Fibroblast of skin of scalp (primary cell): ENCODE measurements around the gene COQ3. TPM values are rescaled to one million over a fixed set of nuclear protein-coding genes. Genes with fewer than 3 reads are reported as not detected.

ENCODE experiments used
- DNase-seq: peaks from one replicate; pipeline ENCODE4 v3.0.0-alpha.2; 2013
- polyA plus RNA-seq, 2 experiments: library from polyadenylated mRNA; unstranded; fragments of 120-200 nt; gene quantifications; one replicate each; pipeline ENCODE4 v1.2.1, GENCODE V29; 2013; ENCODE audit not compliant: insufficient read length in 2 of 2

COQ3 gene, protein sequence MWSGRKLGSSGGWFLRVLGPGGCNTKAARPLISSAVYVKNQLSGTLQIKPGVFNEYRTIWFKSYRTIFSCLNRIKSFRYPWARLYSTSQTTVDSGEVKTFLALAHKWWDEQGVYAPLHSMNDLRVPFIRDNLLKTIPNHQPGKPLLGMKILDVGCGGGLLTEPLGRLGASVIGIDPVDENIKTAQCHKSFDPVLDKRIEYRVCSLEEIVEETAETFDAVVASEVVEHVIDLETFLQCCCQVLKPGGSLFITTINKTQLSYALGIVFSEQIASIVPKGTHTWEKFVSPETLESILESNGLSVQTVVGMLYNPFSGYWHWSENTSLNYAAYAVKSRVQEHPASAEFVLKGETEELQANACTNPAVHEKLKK
- 9.3 TPM for polyA plus RNA-seq (2013, experiment 1 of 2; ENCODE audit: insufficient read length)
- polyA plus RNA-seq (2013, experiment 2 of 2; ENCODE audit: insufficient read length), result 10.4 TPM

DNA sequence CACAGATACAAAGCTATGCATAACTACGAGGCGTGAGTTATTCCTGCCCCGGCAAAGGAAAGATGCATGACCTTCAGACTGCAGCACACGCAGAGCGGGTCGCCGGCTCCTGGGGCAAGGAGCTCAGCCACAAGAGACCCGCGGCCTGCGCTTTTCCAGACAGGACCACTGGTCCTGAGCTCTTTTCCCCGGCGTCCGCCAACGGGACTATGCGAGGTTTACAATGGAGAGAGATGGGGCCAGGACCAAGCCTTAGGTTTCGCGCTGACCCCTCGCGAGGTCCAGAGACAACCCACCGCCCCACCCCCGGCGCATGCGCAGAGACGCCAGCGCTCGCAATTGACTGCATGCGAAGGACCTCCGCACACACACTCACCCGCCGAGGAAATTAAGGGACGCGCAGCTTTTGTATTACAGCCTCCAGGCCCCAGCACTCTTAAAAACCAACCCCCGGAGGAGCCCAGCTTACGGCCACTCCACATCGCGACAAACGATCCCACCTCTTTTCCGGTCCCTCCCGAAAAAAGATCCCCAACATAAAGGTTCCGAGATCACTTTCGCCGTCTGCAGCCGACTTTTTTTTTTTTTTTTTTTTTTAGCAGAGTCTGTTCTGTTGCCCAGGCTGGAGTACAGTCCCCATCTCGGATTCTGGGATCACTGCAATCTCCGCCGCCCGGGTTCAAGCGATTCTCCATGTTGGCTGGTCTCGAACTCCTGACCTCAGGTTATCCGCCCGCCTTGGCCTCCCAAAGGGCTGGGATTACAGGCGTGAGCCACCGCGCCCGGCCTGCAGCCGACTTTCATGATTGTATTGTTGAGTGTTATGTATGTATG lies at the start of gene COQ3:
Gene COQ3 (minus strand): TSS at position 498 of the 834 bp plus-strand sequence. CDS start 16 bp downstream, at position 482.
- peak; percentile 80 for DNase-seq

DNA sequence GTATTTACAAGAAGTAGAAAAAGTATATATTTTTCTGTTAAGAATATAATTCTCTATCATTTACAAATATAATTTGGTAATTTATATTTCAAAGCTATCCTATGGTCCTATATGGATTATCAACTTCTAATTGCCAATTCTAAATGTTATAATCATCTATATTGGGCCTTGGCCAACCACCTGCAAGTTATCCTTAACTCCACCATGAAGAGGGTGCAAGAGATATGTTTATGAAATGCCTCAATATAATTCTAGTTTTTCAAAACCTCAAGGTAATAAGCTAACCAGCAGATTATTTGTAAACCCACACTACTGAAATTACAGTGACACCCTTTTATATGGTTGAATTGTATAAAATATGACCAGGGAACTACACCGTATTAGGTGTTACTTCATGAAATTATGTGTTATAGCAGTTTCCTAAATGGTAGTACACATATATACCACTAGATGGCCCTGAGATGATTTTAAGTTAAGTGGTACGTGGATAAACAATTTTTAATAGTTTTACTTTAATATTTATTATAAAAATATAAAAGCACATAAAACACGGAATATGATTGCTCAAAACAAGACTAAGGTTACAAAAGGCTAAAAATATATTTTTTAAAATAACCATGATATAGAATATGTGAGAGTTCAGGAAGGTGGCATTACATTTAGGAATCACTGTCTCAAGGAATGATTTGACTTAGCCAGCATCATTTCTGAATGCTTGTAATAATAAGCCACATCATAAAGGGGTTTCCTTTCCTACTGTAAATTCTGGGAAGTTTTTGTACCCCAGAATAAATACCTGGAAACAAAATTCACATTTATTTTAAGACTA lies 40.9 kb upstream of the COQ3 start:
- DNase-seq, result peak; percentile 27

DNA sequence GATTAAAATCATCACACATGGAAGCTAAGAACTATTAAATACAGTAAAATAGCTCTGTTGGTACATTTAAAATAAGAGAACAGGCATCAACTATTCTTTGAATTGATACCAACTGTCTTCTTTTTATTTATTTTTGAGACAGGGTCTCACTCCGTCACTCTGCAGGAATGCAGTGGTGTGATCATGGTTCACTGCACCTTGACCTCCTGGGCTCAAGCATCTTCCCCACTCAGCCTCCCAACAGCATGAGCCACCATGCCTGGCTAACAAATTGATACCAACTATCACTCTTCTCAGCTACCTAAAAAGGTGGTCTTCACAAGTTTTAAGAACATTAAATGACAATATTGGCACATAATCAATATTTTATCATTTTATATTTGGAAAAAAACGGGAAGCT lies 38.9 kb upstream of the COQ3 start:
- no peak for DNase-seq

DNA sequence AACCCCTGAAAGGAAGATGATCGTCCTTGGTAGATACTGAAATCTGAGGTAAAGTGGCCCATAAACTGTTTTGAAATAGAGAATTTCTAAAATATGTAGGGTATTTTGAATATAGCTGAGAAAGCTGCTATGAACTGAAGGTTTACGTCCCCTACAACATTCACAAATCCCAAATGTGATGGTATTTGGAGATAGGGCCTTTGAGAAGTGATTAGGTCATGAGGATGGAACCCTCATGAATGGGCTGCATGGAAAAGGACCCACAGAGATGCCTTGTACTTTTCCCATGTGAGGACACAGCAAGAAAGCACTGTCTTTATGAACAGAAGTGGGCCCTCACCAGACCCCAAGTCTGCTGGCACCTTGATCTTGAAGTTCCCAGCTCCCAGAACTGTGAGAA lies 37.9 kb upstream of the COQ3 start:
- DNase-seq, result no peak

DNA sequence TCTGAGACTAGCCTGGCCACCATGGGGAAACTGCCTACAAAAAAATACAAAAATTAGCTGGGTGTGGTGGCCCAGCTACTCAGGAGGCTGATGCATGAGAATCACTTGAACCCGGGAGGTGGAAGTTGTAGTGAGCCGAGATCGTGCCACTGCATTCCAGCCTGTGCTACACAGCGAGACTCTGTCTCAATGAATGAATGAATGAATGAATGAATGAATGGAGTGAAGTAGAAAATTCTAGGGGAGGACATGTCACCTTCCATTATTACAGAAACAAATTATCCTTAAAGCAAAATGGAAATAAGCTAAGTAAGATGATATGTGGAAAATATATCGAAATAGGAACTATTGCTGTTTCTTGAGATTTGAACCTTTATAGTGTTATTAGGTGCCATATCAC lies 34.0 kb upstream of the COQ3 start:
- no peak for DNase-seq

DNA sequence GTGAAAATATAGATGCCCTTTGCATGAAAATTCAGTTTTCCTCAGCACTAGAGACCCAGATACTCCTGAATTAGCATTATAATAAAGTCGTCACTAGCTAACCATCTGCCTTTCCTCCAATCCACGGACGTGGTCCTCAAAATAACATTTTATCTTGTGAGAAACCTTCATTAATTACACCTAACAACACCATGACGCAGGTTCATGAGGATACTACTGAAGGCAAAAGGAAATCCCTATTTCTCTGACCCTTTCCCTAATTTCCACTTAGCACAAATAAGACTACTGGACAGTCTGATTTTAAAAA lies 32.4 kb upstream of the COQ3 start:
- DNase-seq, result no peak

DNA sequence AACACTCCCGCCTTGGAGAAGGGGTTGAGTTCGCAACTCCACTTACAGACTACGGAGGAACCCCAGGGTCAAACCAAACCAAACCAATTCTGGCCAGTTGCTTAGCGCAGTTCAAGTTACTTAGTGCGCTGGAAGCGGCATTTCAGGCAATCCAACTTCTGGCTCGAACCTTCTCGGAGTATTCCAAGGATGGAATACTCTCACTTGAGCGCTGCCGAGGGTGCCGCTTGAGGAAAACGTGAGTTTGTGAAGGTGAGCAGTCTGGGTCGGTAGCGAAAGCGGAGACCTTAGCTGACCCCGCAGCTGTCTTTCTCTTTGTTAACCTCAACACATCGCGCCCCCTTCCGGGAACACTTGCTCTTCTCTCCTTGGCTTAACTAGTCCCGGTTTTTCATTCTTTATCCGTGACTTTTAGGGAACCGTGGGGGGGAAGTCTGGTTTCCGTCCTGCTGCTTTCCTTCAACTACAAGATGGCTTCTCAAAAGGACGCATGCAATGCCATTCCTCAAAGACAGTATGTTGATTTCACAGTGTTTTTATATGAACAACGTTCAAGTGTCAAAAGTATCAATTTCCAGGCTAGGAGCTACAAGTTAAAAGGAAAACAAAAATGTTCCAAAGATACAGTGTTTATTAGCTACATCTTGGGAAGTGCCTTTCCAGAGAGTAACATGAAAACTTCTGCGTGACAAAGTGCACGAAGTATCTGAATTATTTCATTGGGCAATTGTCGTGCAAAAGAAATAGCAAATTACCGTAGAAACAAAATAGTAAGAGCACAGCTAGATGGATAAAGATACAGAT lies 31.9 kb upstream of the COQ3 start:
- DNase-seq, result peak; percentile 90

DNA sequence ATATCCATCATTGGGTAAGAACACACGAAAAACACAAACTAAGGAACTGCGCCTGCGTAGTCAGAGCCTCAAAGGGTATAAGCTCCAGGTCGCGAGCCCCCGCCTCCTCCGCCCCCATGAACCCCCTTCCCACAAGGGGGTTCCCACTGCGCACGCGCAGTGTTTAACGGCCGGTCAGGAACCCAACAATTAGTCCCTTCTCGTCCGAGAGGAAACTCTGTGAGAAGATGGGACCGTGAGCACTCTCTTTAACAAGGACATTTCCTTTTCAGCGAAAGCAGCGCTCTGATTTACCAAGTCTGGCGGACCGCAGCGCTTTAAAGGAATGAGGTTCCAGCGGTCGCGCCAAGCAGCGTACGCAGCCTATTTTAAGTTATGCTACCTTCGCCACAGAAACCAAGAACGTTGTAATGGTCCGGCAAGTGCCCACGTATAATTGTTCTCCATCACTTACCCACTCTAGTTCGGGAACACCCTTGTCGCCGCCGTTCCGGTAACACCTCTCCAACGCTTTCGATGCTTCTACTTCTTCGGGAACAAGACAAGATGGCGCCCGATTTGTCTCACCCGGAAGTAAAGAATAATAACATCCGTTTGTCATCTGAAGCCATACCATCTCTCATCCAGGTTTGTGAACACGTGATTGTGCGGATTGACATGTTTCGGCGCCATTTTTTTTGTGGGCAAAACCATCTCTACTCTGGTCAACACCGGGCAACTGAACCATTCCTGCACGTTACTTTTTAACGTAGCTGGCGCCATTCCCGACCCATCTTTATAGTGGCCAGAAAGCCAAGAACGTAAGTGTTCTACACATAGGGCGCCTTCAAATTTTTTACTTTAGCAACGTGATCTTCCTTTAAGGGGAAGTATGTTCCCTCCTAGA lies 31.0 kb upstream of the COQ3 start, which contains the start of gene PNISR:
Gene PNISR (minus strand): TSS at position 548 of the 886 bp plus-strand sequence. CDS start 10,649 bp downstream, outside the sequence.
- peak; percentile 99 for DNase-seq

DNA sequence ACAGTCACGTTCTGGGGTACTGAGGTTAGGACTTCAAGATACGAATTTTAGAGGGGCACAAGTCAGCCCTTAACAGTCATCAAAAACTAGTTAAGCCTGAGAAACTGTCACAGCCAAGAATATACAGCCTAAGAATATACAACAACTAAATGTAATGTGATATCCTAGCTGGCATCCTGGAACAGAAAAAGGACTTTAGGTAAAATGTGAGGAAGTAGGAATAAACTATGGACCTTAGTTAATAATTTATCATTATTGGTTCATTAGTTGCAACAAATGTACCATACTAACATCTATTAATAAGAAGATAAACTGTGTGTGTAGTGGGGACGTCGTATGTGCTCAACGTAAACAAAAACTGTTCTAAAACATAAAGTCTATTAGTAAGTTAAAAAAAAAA lies 30.0 kb upstream of the COQ3 start:
- no peak for DNase-seq

DNA sequence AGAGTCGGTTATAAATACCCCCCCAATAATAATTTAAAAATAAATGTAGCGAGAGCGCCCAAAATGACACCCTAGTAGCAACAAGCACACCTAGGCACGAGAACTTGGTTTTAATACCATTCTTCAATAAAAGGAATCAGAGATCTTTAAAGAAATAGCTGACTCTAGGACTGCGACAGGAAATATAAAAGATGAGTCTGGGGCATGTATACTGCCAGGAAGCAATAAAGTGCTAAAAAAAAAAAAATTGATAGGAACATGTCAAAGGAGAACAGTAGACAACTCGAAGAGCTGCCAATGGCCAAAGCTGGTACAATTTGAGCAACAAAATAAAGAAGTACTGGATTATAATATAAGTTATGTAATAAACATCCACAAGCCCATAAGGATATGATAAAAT lies 28.9 kb upstream of the COQ3 start:
- DNase-seq, result no peak

DNA sequence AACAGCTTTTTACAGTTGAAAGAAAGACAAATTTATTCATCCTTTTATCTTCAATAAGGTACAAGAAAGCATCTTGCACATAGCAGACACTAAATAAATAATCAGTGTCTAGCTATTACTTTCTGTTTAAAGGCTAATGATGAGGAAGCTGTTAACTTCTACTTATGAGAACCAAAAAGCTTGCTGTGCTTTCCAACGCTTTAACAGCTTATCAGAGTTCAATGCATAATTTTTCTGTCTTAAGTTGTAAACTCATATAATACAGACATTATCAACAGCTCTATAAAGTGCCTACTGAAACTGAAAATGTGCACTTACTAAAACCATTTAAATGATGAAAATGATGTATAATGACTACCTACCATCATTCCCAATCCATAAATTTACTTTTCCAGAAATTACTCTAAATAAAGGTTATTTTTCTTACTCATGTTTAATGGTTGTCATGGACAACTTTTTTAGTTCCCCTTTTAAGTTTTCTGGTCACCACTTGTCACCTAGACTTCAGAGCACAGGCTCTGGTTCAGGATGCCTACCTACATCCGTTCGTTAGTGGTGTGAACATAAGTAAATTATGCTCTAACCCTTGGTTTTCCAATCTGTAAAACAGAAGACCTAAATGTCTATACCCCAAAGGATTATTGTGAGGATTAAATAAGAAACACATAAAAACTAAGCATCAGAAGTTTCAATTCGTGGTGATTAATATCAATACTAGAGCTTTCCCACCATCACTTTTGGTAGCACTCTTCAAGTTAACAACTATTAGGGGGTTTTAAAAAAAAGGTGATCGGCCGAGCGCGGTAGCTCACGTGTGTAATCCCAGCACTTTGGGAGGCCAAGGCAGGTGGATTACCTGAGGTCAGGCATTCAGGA lies 23.1 kb upstream of the COQ3 start:
- DNase-seq, result no peak

DNA sequence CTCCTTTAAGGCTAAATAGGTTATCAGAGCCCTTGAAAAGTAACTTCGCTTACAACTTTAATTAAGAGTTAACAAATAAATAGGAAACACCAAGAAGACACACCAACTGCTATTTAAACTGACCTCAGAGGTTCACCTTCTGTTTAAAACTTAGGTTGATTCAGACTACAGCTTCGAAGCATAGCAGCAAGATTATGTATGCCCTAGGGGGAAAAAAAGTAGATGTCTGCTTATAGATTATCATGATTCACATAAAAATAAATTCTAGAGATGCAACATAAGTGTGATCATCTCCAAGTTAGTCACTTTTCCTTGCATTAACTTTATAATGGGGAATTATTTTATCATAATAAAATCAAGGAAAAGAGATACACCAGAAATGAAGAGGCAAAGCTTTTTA lies 22.2 kb upstream of the COQ3 start:
- no peak for DNase-seq

DNA sequence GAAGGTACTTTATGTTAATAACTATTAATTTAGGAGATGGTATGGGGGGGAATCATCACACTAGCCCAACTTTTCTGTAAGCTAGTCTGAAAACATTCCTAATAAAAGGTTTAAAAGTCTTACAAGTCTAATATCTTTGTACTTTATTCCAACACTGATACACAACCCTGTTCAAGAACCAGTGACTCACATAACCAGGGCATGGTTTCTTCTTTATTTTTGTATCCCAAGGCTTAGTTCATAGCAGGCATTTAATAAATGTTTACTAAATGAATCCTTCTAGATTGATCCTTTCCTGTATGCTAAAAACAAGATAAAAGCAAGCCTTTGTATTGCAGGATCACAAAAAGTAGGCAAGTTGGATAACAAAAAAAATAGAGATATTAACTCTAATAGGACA lies 21.5 kb upstream of the COQ3 start:
- no peak for DNase-seq

DNA sequence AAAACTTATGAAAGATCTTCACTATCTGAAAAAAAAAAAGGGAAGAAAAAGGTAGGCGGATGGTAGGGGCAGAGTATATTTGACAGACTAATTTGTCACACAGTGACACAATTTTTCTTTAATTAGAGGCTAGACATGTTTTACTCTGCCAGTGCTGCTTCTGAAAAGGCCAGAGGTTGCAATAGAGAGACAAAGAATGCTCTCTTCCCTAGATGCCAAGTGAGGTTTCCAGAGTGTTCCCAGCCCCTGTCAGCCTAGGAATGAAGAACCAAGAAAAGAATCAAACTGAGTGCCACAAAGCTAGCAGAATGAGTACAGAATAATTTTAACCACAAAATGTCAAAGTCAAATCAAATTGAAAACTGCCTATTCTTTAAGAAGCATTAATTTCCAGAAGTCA lies 18.1 kb upstream of the COQ3 start:
- no peak for DNase-seq

DNA sequence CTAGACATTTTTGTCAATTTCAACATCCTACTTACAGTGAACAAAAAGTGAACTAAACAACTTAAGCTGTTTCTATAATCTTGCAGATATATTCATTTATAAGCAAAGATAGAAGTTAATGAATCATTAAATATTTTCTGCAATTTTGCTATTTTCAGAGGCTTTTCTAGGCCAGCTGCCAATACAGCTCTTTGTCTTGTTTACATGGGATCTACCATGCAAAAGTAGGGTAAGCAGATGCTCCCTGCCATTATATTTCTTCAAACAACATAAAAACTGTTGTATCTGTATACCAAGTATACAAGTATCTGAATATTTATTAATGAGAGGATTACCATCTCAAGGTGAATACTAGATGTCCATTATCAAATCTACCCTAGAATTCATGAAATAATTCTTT lies 15.7 kb upstream of the COQ3 start:
- peak; percentile 3 for DNase-seq

DNA sequence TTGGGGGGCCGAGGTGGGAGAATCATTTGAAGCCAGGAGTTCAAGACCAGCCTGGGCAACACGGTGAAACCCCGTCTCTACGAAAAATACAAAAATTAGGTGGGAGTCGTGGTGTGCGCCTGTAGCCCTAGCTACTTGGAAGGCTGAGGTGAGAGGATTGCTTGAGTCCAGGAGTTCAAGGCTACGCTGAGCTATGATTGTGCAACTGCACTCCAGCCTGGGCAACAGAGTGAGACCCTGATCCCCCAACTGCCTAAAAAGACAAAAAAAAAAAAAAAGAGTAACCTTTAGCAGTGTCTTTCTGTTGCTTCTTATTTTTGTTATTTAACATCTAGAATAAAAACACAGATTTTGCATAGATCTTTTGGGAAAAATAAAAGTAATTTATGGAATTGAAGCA lies 13.1 kb upstream of the COQ3 start:
- DNase-seq, result no peak

DNA sequence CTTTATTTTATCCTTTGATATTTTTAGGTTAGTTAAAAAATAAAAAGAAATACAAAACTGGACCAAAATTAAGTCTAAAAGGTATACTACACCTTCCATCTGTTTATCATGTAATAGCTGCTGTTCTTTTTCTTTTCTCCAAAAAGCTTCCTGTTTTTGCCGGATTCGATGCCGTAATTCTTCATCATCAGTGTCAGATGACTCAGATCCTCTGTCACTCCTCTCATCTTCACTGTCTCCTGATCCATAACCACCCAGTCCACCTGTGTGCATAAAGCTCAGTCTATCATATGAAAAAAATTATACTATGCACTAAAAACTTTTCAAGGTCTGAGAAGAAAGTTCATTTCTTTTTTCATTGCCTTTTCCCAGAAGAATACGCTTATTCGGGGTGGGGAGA lies 8.5 kb upstream of the COQ3 start:
- DNase-seq, result no peak

DNA sequence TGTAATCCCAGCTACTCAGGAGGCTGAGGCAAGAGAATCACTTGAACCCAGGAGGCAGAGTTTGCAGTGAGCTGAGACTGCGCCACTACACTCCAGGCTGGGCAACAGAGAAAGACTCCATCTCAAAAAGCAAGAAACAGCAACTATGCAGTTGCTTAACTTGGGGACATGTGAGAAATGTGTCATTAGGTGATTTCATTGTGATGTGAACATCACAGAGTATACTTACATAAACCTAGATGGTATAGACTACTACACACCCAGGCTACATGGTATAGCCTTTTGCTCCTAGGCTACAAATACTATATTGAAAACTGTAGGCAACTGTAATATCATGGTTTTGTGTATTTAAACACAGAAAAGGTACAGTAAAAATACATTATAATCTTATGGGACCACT lies 3.3 kb upstream of the COQ3 start:
- no peak for DNase-seq

DNA sequence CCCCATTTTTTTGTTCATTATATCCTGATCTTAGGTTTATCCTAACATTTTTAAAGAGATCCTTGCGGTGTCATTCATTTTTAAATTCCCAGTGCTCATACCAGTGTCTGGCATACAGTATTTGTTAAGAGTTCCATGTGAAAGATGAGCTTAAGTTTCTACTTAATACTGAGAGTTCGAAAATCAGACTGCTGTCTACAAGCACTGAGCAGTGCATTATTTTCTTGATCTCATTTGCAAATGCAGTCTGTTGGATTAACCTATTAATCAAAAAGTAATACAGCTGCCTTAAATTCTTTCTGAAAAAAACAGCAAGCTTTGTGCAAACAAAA lies 663 bp downstream of the COQ3 start:
- no peak for DNase-seq

DNA sequence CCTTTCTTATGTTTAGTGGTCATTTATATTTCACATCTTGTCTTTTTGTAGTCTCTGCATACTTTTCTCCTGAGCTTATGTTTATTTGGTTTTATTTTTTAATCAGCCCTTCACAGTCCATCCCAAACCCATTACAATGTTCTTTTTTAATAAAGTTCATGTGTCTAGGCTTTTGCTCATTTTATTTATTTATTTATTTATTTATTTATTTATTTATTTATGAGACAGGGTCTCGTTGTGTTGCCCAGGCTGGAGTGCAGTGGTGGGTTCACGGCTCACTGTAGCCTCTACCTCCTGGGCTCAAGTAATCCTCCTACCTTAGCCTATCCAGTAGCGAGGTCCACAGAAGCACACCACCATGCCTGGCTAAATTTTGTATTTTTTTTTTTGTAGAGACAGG lies 3.1 kb downstream of the COQ3 start:
- DNase-seq, result no peak
